ENCODE measurements around the gene APOF.

- TF ChIP-seq CTCF (IDR thresholded peaks at IDR 0.05; ENCODE audit: low read depth, low read length, poor library complexity, severe bottlenecking) = peak; percentile 42
- no peak for TF ChIP-seq EZH2phosphoT487 (IDR thresholded peaks at IDR 0.05; ENCODE audit: borderline replicate concordance, low read length)
These were observed 45.0 kb downstream of the APOF start for GRCh38 chr12:56317675-56318074.
